Neural progenitor cell (in vitro differentiated cells): ENCODE data around the gene CCDC3. TPM values are rescaled to one million over a fixed set of nuclear protein-coding genes. Genes with fewer than 3 reads are reported as not detected.

Experiments used
- DNase-seq: peaks from one replicate; pipeline ENCODE4 v3.0.0-alpha.2; 2016; ENCODE audit warnings: low spot score
- H2AFZ ChIP-seq: fragments of 200-600 bp; sonication (generic); replicated peaks from 2 replicates; pipeline ENCODE4 v1.6.1; 2016; ENCODE audit warnings: antibody characterized with exemption
- H3F3A ChIP-seq: fragments of 200-600 bp; sonication (generic); 2 replicates; pipeline ENCODE4 v1.6.1; 2016; ENCODE audit warnings: antibody characterized with exemption, low read depth
- H3K27ac ChIP-seq: fragments of 200-600 bp; sonication (generic); 2 replicates; pipeline ENCODE4 v1.5.1; 2016; ENCODE audit warnings: mild to moderate bottlenecking
- H3K27me3 ChIP-seq: fragments of 200-600 bp; sonication (generic); 2 replicates; pipeline ENCODE4 v1.6.1; 2016; ENCODE audit warnings: mild to moderate bottlenecking, moderate library complexity
- H3K36me3 ChIP-seq: fragments of 200-600 bp; sonication (generic); 2 replicates; pipeline ENCODE4 v1.5.1; 2016
- H3K4me1 ChIP-seq: fragments of 200-600 bp; sonication (generic); 2 replicates; pipeline ENCODE4 v1.6.1; 2016; ENCODE audit warnings: mixed run types
- H3K4me2 ChIP-seq: fragments of 200-600 bp; sonication (generic); 2 replicates; pipeline ENCODE4 v1.6.1; 2016
- H3K4me3 ChIP-seq: fragments of 200-600 bp; sonication (generic); 2 replicates; pipeline ENCODE4 v1.5.1; 2016
- H3K79me2 ChIP-seq: fragments of 200-600 bp; sonication (generic); 2 replicates; pipeline ENCODE4 v1.6.1; 2016; ENCODE audit warnings: low read depth
- H3K9ac ChIP-seq: fragments of 200-600 bp; sonication (generic); 2 replicates; pipeline ENCODE4 v1.6.1; 2016
- H3K9me3 ChIP-seq: fragments of 200-600 bp; sonication (generic); 2 replicates; pipeline ENCODE4 v1.5.1; 2016; ENCODE audit warnings: low read depth
- H4K20me1 ChIP-seq: fragments of 200-600 bp; sonication (generic); 2 replicates; pipeline ENCODE4 v1.6.1; 2016; ENCODE audit warnings: low read depth
- H3K27ac Mint-ChIP-seq: 3 replicates; pipeline ENCODE4 v1.8.0; 2021; ENCODE audit warnings: mixed read lengths
- H3K27me3 Mint-ChIP-seq: 2 replicates; pipeline ENCODE4 v1.8.0; 2022; ENCODE audit warnings: low read depth, mild to moderate bottlenecking, inconsistent platforms, moderate library complexity, mixed read lengths; ENCODE audit not compliant: insufficient read depth
- H3K36me3 Mint-ChIP-seq: 3 replicates; pipeline ENCODE4 v1.8.0; 2021; ENCODE audit warnings: mixed read lengths
- H3K4me1 Mint-ChIP-seq: 3 replicates; pipeline ENCODE4 v1.8.0; 2021; ENCODE audit warnings: mixed read lengths
- H3K4me3 Mint-ChIP-seq: 3 replicates; pipeline ENCODE4 v1.8.0; 2021; ENCODE audit warnings: mild to moderate bottlenecking, moderate library complexity, mixed read lengths
- H3K9me3 Mint-ChIP-seq: 3 replicates; pipeline ENCODE4 v1.8.0; 2020; ENCODE audit warnings: mixed read lengths
- CTCF ChIP-seq: fragments of 200-600 bp; sonication (generic); IDR thresholded peaks from 2 replicates; pipeline ENCODE4 v1.5.1; 2017; ENCODE audit warnings: antibody characterized with exemption, mild to moderate bottlenecking
- EZH2 ChIP-seq: fragments of 200-600 bp; sonication (generic); IDR thresholded peaks from 2 replicates; pipeline ENCODE4 v1.6.1; 2017; ENCODE audit warnings: antibody characterized with exemption, mild to moderate bottlenecking, moderate library complexity
- EZH2phosphoT487 ChIP-seq: fragments of 200-600 bp; sonication (generic); IDR thresholded peaks from 2 replicates; pipeline ENCODE4 v1.6.1; 2017; ENCODE audit warnings: antibody characterized with exemption
- total RNA-seq: library from RNA; depleted of rRNA; stranded (reverse); fragments of >200 nt; gene quantifications from 2 replicates; pipeline ENCODE4 v1.2.3, GENCODE V29; 2015; ENCODE audit warnings: low replicate concordance

CCDC3 gene
- total RNA-seq, 1 donor from 2014 or later, result not detected

GRCh38 chr10:12890958-12891357 is 110.6 kb downstream of the CCDC3 start:
- TF ChIP-seq EZH2phosphoT487 (no peak), EZH2 (no peak), CTCF (no peak)
- no peak overlapping the region for H3K4me3 Mint-ChIP-seq

GRCh38 chr10:12888470-12888869 is 113.0 kb downstream of the CCDC3 start:
- H2AFZ ChIP-seq, result no peak overlapping the region
- H3K27me3 ChIP-seq, result no peaks in the 10 kb centered on the region
- Mint-ChIP-seq H3K27ac (no peak overlapping the region), H3K9me3 (peaks cover 26% of the 10 kb centered on the region), H3K27me3 (peaks cover 9% of the 10 kb centered on the region), H3K4me1 (no peaks in the 10 kb centered on the region), H3K36me3 (no peaks in the 10 kb centered on the region), H3K4me3 (no peak overlapping the region)
- no peaks in the 10 kb centered on the region for H3K4me1 ChIP-seq
- no peak for DNase-seq
- H4K20me1 ChIP-seq, result no peaks in the 10 kb centered on the region
- peaks cover 3% of the 10 kb centered on the region for H3K9me3 ChIP-seq
- H3F3A ChIP-seq, result no peaks in the 10 kb centered on the region
- no peak for TF ChIP-seq CTCF
- no peaks in the 10 kb centered on the region for H3K79me2 ChIP-seq
- no peak overlapping the region for H3K9ac ChIP-seq
- no peaks in the 10 kb centered on the region for H3K36me3 ChIP-seq
- no peak overlapping the region for H3K27ac ChIP-seq
- H3K4me3 ChIP-seq, result no peak overlapping the region
- no peak overlapping the region for H3K4me2 ChIP-seq

More at GRCh38 chr10:12890958-12891357, 110.6 kb downstream of the CCDC3 start:
- no peak overlapping the region for H2AFZ ChIP-seq
- Mint-ChIP-seq H3K27me3 (peaks cover 7% of the 10 kb centered on the region), H3K36me3 (no peaks in the 10 kb centered on the region), H3K9me3 (peaks cover 33% of the 10 kb centered on the region), H3K4me1 (no peaks in the 10 kb centered on the region), H3K27ac (no peak overlapping the region)
- DNase-seq, result no peak
- H3K27me3 ChIP-seq, result no peaks in the 10 kb centered on the region
- no peak overlapping the region for H3K9ac ChIP-seq
- no peaks in the 10 kb centered on the region for H4K20me1 ChIP-seq
- no peaks in the 10 kb centered on the region for H3K79me2 ChIP-seq
- H3K36me3 ChIP-seq, result no peaks in the 10 kb centered on the region
- H3K9me3 ChIP-seq, result peaks cover 3% of the 10 kb centered on the region
- H3K4me3 ChIP-seq, result no peak overlapping the region
- H3K4me1 ChIP-seq, result no peaks in the 10 kb centered on the region
- H3F3A ChIP-seq, result no peaks in the 10 kb centered on the region
- no peak overlapping the region for H3K27ac ChIP-seq
- H3K4me2 ChIP-seq, result no peak overlapping the region

- Histone ChIP-seq H3K27me3 (no peaks in the 10 kb centered on the region), H3K79me2 (no peaks in the 10 kb centered on the region), H3K9me3 (peaks cover 3% of the 10 kb centered on the region), H3F3A (no peaks in the 10 kb centered on the region), H3K27ac (no peak overlapping the region), H3K9ac (no peak overlapping the region), H4K20me1 (no peaks in the 10 kb centered on the region), H2AFZ (no peak overlapping the region), H3K4me3 (no peak overlapping the region), H3K4me2 (no peak overlapping the region), H3K4me1 (no peaks in the 10 kb centered on the region), H3K36me3 (no peaks in the 10 kb centered on the region)
- no peaks in the 10 kb centered on the region for H3K36me3 Mint-ChIP-seq
- no peak for TF ChIP-seq CTCF
- TF ChIP-seq EZH2phosphoT487, result no peak
- no peak for TF ChIP-seq EZH2
- peaks cover 4% of the 10 kb centered on the region for H3K27me3 Mint-ChIP-seq
- no peaks in the 10 kb centered on the region for H3K4me1 Mint-ChIP-seq
- H3K27ac Mint-ChIP-seq, result no peak overlapping the region
- no peak overlapping the region for H3K4me3 Mint-ChIP-seq
- H3K9me3 Mint-ChIP-seq, result peaks cover 19% of the 10 kb centered on the region
- no peak for DNase-seq
Measured at GRCh38 chr10:12887780-12888179, 113.7 kb downstream of the CCDC3 start.
